NB4 (cell line): ENCODE results near the gene MBTPS2.

Experiments used
- CTCF ChIP-seq: IDR thresholded peaks from one replicate; pipeline ENCODE4 v1.5.1; 2012; ENCODE audit warnings: low read depth, low read length
- MYC ChIP-seq: IDR thresholded peaks from 2 replicates; pipeline ENCODE4 v1.6.1; 2011; ENCODE audit warnings: low read depth, low read length

DNA sequence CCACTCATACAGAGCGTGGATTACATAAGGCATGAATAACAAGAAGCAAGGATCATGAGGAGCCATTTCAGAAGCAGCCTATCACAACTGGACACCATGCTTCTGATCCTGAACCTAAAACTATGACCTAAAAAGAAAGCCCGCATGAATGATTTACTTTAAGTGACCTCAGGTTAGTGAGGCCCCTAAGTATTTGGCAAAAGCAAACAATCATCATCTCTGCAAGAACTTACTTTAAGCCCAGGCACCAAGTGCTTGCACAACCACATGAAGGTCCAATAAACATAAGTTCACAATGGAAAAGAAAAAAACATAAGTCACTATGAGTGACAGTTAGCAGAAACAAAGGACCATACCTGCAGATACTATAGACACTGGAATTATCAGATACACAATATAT, 7.9 kb upstream of the MBTPS2 start:
- no peak for TF ChIP-seq CTCF
- TF ChIP-seq MYC = no peak
